ENCODE measurements around the gene KIF21B. TPM values are rescaled to one million over a fixed set of nuclear protein-coding genes. Genes with fewer than 3 reads are reported as not detected.

Gene KIF21B
- total and polyA plus RNA-seq, 2 of the 8 experiments (the other 6 are each of a cell fraction or from before 2014, with no cell fraction given) = 10.8 to 26.5 TPM

- Histone ChIP-seq H4K5ac (ENCODE audit: insufficient read length, low read depth, low read length) (no peak overlapping the region), H2BK20ac (ENCODE audit: low read length) (no peak overlapping the region), H3K4me1 (replicated peaks in 1 of 4; ENCODE audit: control insufficient read depth in 3 of 4, insufficient read depth in 4 of 4, low read length in 3 of 4) (peaks cover 0 to 14% (median 4%) of the 10 kb centered on the region in 4 experiments; a peak in 6 of 7 replicates), H4K8ac (ENCODE audit: extremely low read depth, insufficient read depth, low read length) (no peak overlapping the region), H3K4ac (replicated peaks; ENCODE audit: insufficient read length, low read depth, low read length) (no peak overlapping the region), H2BK120ac (replicated peaks; ENCODE audit: low read depth, low read length) (no peak overlapping the region), H3K79me1 (ENCODE audit: low read depth, low read length) (no peaks in the 10 kb centered on the region), H3K4me3 (ENCODE audit: extremely low read depth in 1 of 4, insufficient read depth in 2 of 4, low read depth in 3 of 4, low read length in 4 of 4) (no peak overlapping the region), H3K23ac (ENCODE audit: insufficient read length) (no peak overlapping the region), H3K18ac (ENCODE audit: extremely low read depth, low read length) (no peak overlapping the region), H2BK12ac (ENCODE audit: low read depth, low read length) (no peak overlapping the region), H4K20me1 (replicated peaks in 1 of 2; ENCODE audit: control insufficient read depth in 1 of 2, insufficient read depth in 2 of 2, low read length in 2 of 2) (no peaks in the 10 kb centered on the region), H3K9ac (replicated peaks in 1 of 4; ENCODE audit: extremely low read depth in 1 of 4, low read depth in 3 of 4, low read length in 3 of 4) (no peak overlapping the region), H3K36me3 (ENCODE audit: control insufficient read depth in 2 of 4, insufficient read depth in 4 of 4, low read length in 3 of 4) (no peaks in the 10 kb centered on the region), H3K14ac (ENCODE audit: insufficient read length) (no peak overlapping the region), H3K56ac (replicated peaks; ENCODE audit: insufficient read length, low read depth, low read length) (no peak overlapping the region), H4K91ac (replicated peaks; ENCODE audit: insufficient read length, low read length) (no peak overlapping the region), H3K23me2 (ENCODE audit: low read depth, low read length) (no peaks in the 10 kb centered on the region), H2BK5ac (ENCODE audit: low read depth, low read length) (no peak overlapping the region), H3K27ac (ENCODE audit: low read depth, low read length) (no peak overlapping the region), H3K9me3 (ENCODE audit: insufficient read depth in 2 of 2, low read depth in 1 of 2, low read length in 1 of 2) (no peaks in the 10 kb centered on the region), H3K4me2 (ENCODE audit: insufficient read depth in 1 of 2, low read depth in 2 of 2, low read length in 2 of 2) (no peak overlapping the region), H2BK15ac (ENCODE audit: low read length) (no peak overlapping the region), H3K79me2 (ENCODE audit: control insufficient read depth in 1 of 2, insufficient read depth in 2 of 2, low read length in 2 of 2) (no peaks in the 10 kb centered on the region), H3K27me3 (replicated peaks in 1 of 4; ENCODE audit: control insufficient read depth in 3 of 4, extremely low read depth in 1 of 4, insufficient read depth in 3 of 4, low read length in 3 of 4) (no peaks in the 10 kb centered on the region), H2AFZ (ENCODE audit: low read length) (no peak overlapping the region), H2AK5ac (ENCODE audit: low read depth, low read length) (no peak overlapping the region)
- ChIA-PET POLR2A (ENCODE audit: partially characterized antibody) (no interaction called here), CTCF (ENCODE audit: partially characterized antibody) (interaction anchor here (0.7 to 10.6 kb wide), 9 partner anchors 11 to 93 kb away, joined by 3 to 97 read pairs (median 6); no protein-coding TSS in a partner anchor)
- TF ChIP-seq JUN (IDR thresholded peaks at IDR 0.05; ENCODE audit: low read depth, low read length) (no peak), SIRT6 (IDR thresholded peaks at IDR 0.05; ENCODE audit: low read length) (no peak), GABPA (IDR thresholded peaks at IDR 0.05; ENCODE audit: borderline replicate concordance, insufficient read depth, low read length) (no peak)
- no peak for FAIRE-seq
- no peak for DNase-seq (ENCODE audit: low read depth in 1 of 2, low spot score in 2 of 2)
- WGBS, 2 experiments (ENCODE audit: extremely low coverage in 1 of 2, insufficient coverage in 1 of 2, insufficient read length in 1 of 2, insufficient replicate concordance in 2 of 2, low coverage in 1 of 2, low lambda C conversion rate in 2 of 2, missing lambda C conversion rate in 1 of 2) = 81% methylated on average over 8 of the region's 8 CpGs; no CpG with 5 or more reads in 1 of the 2 experiments
Observed at GRCh38 chr1:201064806-201065205, 41.3 kb upstream of the KIF21B start.
